GM10248 (cell line): ENCODE data around the gene INS.

Source experiments
- CTCF ChIA-PET: fragments of 300-600 bp; sonication (Branson Sonifier 250); formaldehyde crosslinking; extraction: SDS; loops from one replicate; lab custom pipeline; 2021; ENCODE audit warnings: antibody characterized with exemption; lab: Yijun Ruan, JAX
- POLR2A ChIA-PET: fragments of 350-650 bp; sonication (Branson Sonifier 250); formaldehyde crosslinking; extraction: SDS; loops from one replicate; lab custom pipeline; 2020; ENCODE audit warnings: antibody characterized with exemption; lab: Yijun Ruan, JAX
- DNase-seq: peaks from one replicate; pipeline ENCODE4 v3.0.0; 2012; ENCODE audit errors: extremely low spot score
- TF ChIP-seq, protein P1 (sequence below): IDR thresholded peaks from 2 replicates; pipeline ENCODE4 v1.5.1; 2012; ENCODE audit warnings: mild to moderate bottlenecking, low read depth; ENCODE audit errors: extremely low read depth, missing control alignments, control extremely low read depth

The INS gene

GRCh38 chr11:2123628-2123960, 37.4 kb downstream of the INS start:
- TF ChIP-seq, protein P1, sequence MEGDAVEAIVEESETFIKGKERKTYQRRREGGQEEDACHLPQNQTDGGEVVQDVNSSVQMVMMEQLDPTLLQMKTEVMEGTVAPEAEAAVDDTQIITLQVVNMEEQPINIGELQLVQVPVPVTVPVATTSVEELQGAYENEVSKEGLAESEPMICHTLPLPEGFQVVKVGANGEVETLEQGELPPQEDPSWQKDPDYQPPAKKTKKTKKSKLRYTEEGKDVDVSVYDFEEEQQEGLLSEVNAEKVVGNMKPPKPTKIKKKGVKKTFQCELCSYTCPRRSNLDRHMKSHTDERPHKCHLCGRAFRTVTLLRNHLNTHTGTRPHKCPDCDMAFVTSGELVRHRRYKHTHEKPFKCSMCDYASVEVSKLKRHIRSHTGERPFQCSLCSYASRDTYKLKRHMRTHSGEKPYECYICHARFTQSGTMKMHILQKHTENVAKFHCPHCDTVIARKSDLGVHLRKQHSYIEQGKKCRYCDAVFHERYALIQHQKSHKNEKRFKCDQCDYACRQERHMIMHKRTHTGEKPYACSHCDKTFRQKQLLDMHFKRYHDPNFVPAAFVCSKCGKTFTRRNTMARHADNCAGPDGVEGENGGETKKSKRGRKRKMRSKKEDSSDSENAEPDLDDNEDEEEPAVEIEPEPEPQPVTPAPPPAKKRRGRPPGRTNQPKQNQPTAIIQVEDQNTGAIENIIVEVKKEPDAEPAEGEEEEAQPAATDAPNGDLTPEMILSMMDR = no peak
- POLR2A ChIA-PET = no interaction called here
- DNase-seq = no peak
- CTCF ChIA-PET = interaction anchor here (1.5 kb wide), 1 partner anchor 28 kb away, joined by 11 read pairs; no protein-coding TSS in a partner anchor

DNA sequence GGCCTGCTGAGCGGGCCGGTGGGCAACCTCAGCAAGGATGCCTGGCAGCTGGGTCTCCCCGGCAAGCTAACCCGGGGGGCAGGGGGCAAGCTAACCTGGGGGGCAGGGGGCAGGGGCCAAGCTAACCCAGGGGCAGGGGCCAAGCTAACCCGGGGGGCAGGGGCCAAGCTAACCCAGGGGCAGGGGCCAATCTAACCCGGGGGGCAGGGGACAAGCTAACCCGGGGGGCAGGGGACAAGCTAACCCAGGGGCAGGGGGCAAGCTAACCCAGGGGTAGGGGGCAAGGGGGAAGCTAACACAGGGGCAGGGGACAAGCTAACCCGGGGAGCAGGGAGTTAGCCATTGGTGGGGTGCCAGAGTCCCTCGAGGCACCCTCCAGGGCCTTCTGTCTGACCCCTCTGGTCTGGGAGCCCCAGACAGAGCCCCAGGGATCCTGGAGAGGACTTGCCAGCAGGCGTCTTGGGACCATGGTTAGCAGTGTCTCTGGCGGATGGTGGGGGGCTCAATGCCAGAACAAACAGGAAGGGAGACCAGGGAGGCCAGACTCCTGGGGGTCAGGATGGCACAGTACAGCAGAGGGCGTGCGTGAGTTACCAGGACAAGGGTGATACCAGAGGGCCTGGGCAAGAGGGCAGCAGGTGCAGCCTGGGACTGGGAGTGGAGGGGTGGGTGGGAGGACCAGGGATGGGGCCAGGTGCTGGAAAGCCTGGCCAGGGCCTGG, 37.9 kb downstream of the INS start:
- DNase-seq = no peak
- ChIA-PET POLR2A (no interaction called here), CTCF (interaction anchor here (1.3 kb wide), 1 partner anchor 28 kb away, joined by 4 read pairs; no protein-coding TSS in a partner anchor)
- TF ChIP-seq, protein P1 = peak; percentile 10

GRCh38 chr11:2122222-2122906, 38.6 kb downstream of the INS start:
- TF ChIP-seq, protein P1 = no peak
- DNase-seq = no peak
- ChIA-PET CTCF (interaction anchor here (1.3 kb wide), 1 partner anchor 29 kb away, joined by 4 read pairs; no protein-coding TSS in a partner anchor), POLR2A (no interaction called here)

GRCh38 chr11:2121227-2122130, 39.5 kb downstream of the INS start:
- CTCF ChIA-PET = interaction anchor here (1.6 to 1.9 kb wide), 2 partner anchors 30 to 35 kb away, joined by 5 to 6 read pairs; no protein-coding TSS in a partner anchor
- DNase-seq = no peak
- POLR2A ChIA-PET = no interaction called here
- TF ChIP-seq, protein P1 = no peak

DNA sequence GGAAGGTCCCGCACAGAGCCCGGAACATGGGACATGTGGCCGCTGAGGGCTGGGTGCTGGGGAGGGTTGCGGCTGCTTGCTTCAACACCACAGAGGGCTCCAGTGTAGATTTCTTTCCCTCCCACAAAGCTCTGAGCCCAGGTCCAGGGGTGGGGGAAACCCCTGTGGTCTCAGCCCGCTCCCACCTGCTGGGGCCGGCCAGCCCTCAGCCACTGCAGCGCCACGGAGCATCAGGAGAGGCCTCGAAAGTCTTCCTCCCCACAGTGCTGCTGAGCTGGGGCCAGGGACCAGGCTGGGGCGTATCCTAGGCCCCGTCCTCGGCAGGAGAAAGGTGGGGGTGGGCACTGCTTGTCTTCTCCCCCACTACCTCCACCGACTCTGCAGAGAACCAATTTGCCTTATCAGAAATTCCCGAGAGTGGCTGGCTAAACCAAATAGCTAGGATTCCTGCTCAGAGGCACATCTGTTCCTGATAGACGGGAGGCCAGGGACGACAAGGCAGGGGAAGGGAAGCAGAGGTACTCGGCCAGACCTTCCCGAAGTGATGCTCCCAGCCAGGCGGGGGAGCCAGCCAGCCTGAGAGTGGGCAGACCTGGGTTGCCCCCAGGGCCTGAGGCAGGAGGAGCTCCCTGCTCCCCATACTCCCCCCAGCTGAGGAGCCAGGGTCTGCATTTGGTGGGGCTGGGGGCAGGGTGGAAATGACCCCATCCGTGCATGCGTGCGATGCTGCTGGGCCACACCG, 40.5 kb downstream of the INS start:
- CTCF ChIA-PET = interaction anchor here (1.6 to 1.9 kb wide), 2 partner anchors 31 to 36 kb away, joined by 5 to 6 read pairs; no protein-coding TSS in a partner anchor
- DNase-seq = no peak
- TF ChIP-seq, protein P1 = no peak
- POLR2A ChIA-PET = no interaction called here
